CD4-positive, alpha-beta T cell treated with Interleukin-21 for 1 hour (primary cell): ENCODE results near the gene HBS1L.

Experiments
- DNase-seq: peaks from one replicate; pipeline ENCODE4 v3.0.0-alpha.2; 2020

Gene HBS1L

DNA sequence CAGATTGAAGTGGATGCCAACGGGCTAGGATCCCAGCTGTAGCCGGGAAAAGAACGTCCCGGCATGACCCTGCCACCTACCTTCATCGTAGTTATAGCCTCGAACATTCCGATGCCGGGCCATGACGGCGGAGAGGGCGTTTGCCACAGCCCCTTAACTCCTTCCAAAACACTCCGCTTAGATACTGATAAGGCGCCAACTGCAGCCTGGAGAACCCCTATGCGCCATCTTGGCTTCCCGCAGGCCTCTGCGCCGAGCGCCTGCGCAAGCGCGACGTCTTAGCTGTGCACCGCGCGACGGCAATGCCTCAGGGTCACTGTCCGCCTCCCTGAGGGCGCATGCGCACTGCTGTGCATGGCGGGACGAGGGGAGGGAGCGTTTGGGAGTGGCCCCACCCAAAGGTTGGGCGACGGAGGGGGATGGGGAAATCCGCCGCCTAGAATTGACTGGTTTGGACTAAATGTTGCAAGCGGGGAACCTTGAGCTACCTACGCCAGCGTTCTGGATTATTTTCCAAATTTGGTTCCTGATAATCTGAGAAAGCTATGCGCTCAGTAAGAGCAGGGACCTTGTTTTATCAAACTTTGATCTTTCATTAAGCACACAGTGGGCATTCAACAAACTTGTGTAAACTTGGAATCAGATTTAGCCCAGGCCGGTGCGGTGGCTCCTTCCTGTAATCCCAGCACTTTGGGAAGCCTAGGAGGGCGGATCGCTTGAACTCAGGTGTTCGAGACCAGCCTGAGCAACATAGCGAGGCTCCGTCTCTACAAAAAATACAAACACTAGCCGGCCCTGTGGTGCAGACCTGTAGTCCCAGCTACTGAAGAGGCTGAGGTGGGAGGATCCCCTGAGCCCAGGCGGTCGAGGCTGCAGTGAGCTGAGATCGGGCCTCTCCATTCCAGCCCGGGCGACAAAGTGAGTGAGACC, at the start of gene HBS1L:
Gene HBS1L (minus strand): TSS at position 254 of the 930 bp plus-strand sequence. CDS start 131 bp downstream, at position 123.
- peak; percentile 97 for DNase-seq

DNA sequence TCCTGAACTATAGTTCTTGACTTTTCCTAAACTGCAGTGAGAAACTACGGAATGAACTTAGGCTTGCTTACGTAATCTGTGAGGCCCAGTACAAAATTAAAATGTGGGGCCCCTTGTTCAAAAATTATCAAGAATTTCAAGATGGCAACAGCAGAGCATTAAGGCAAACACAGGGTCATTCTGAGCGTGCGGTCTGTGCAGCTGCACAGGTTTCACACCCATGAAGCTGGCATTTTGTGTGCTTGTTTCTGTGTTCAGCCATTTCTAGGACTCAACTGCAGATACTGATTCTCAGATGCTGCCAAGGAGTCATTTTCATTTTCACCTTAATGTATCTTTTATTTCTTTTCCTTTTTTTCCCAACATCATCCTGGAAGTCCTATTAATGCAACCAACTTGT, 49.6 kb upstream of the HBS1L start:
- DNase-seq, result no peak

GRCh38 chr6:135102191-135102590, 47.6 kb upstream of the HBS1L start:
- no peak for DNase-seq

GRCh38 chr6:135097172-135097571, 42.5 kb upstream of the HBS1L start:
- no peak for DNase-seq

DNA sequence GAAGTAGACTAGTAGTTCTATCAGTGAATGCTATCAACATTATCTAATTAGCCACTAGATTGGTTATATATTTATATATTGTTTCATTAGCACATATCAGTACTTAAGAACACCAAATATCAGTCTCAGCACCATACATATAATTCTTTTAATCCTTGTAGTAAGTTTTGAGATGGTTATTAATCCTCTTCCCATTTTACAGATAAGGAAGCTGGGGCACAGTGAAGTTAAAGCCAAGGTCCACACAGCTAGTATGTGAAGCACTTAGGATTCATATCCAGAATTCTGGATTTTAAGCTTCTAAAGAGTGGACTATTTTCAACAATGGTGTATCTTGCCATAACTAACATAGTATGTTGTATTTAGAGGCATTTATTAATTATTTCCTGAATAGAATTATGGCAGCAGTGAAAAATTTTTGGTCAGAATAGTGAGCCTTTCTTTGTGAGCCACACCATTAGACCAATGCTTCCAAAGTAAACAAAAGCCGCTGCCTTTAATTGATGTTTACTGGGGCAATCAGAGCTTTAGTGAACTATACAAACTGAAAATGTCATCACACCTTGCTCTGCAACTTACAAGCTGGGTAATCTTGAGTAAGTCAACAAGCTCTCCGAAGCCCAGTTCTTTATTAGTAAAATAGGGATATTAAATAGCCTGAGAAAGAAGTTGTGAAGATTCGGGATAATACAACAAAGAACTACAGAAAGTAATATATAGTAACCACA, 41.9 kb upstream of the HBS1L start:
- DNase-seq, result no peak

GRCh38 chr6:135095716-135096115, 41.1 kb upstream of the HBS1L start:
- DNase-seq, result no peak

GRCh38 chr6:135094403-135094821, 39.8 kb upstream of the HBS1L start:
- peak; percentile 54 for DNase-seq

GRCh38 chr6:135093578-135093977, 39.0 kb upstream of the HBS1L start:
- DNase-seq, result no peak

DNA sequence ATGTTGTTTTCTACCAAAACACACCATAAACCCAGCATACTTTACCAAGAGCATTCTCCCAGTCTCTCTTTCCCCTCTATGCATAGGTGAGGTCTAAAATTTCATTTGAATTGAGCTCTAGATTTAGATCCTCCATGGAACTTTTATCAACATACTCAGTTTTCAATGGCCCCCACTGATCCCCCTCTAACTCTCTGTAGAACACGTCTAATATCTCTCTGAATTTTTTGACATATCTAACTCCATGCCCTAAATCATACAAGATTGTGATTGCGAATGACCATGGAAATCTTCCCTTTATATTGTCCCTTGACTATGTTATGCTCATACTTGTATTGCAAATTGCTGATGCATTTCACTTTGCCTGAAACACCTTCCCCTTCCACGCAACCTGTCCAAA, 38.1 kb upstream of the HBS1L start:
- DNase-seq, result no peak

GRCh38 chr6:135090819-135091218, 36.2 kb upstream of the HBS1L start:
- no peak for DNase-seq

DNA sequence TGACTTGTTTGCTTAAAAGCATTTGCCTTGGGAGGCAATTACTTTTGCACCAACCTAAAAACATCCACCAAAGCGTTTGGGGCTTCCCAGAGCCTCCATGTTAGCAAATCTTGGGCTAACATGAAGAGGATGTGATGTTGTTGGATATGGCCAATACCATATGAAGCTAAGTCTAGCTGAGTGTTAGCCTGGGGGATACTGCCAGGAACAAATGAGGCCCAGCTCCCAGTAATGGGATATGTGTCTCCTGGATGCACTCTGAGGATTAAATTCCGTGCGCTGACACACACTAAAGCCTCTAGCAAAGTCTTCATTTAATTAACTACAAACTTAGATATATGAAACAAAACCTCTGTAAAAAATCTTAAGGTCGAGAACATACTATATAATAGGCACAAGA, 35.3 kb upstream of the HBS1L start:
- DNase-seq, result no peak

DNA sequence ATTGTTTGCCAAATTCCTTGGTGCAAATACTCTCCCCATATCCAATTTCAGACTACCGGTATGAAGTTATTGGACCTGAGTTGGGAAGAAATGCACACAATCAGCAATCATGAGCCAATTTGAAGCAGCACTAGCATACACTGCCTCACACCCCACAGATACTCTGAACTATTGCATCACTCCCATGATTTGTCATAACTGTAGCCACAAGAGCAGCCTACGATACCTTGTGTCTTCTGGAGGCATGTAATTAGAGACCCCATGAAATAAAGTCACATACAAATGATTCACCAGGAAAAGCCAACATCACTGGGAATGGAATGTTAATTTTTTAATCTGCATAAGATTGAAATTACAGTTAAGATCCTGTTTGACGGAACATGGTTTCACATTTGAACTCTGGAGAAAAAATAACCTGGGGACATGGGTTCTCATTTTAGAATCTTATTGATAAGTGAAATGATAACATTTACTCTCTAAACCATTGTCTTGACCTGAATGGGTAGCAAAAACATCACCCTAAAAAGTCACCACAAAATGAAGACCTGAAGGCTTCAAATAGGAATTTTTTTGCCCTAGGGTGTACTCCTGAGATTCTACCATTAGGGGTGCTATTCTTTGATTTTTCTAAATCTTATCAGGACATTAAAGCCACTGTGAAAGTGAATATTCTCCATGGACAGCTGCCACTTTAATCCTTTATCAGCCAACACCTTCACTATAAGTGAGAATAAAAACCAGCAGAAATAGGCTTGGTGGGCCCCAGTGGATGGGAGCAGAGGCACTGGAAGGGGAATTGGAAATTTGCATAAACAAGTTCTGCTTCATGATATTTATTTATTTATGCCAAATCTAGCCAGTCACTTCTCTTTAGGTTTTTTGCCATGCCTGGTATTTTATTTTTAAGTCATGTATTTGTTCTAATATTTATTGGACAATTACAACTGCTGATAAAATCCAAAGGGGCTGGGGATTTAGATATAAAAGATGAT, 34.5 kb upstream of the HBS1L start:
- DNase-seq, result peak; percentile 63

- DNase-seq, result no peak
Observed at GRCh38 chr6:135088281-135088680, 33.7 kb upstream of the HBS1L start.

GRCh38 chr6:135087803-135088202, 33.2 kb upstream of the HBS1L start:
- DNase-seq, result peak; percentile 68

- no peak for DNase-seq
Observed at GRCh38 chr6:135087403-135087802, 32.8 kb upstream of the HBS1L start.

GRCh38 chr6:135086414-135086764, 31.8 kb upstream of the HBS1L start:
- no peak for DNase-seq

DNA sequence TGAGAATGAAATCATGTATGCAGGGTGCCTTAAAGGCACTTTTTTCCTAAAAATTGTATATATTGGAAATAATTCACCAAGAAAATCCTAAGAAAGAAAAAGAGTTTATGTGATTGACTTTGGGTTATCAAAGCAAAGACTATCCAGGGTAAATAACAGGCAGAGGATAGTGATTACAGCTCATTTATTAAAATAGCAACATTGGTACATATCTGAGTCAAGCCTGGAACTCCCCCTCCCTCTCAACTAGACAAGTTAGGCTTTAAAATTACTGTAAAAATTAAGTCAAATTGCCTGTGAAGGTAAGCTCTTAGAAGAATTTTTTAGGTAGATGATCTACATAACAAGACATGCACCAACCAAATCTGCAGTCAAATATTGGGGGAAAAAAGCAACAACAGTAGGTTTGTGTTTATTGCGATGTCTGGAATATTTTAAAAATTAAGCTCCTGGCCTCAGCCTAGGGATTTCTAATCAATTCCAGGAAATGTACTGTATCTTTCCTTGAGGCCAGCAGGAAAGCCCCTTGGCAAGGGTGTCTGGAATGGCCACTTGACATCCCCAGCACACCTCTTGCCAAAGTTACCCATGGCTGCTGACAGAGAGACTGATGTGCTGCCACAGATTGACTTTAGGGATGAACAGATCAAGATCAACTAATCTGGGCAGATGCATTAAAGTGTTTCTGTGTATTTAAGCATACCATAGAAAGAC, 31.2 kb upstream of the HBS1L start:
- DNase-seq, result no peak

GRCh38 chr6:135084916-135085269, 30.3 kb upstream of the HBS1L start:
- DNase-seq, result no peak

- DNase-seq, result no peak
Observed at GRCh38 chr6:135084001-135084915, 29.6 kb upstream of the HBS1L start.

- no peak for DNase-seq
Observed at GRCh38 chr6:135081966-135082365, 27.3 kb upstream of the HBS1L start.

GRCh38 chr6:135075018-135075417, 20.4 kb upstream of the HBS1L start:
- DNase-seq, result no peak
